ENCODE measurements around the gene TRPC1.

DNA sequence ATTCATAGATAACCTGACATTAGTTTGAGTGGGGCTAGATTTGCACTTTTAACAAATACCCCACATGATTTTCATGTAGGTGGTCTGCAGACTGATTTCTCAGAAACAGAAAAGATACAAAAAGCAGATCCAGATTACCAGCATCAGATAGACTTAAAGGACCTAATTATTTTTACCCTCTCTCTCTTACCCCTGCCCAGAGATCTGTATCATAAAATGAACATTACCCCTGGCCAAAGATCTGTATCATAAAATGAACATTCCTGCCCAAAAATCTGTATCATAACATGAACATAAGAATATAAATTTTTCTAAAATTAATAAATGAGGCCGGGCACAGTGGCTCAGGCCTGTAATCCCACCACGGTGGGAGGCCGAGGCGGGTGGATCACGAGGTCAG is 14.6 kb upstream of the TRPC1 start:
- TF ChIP-seq, protein P1, sequence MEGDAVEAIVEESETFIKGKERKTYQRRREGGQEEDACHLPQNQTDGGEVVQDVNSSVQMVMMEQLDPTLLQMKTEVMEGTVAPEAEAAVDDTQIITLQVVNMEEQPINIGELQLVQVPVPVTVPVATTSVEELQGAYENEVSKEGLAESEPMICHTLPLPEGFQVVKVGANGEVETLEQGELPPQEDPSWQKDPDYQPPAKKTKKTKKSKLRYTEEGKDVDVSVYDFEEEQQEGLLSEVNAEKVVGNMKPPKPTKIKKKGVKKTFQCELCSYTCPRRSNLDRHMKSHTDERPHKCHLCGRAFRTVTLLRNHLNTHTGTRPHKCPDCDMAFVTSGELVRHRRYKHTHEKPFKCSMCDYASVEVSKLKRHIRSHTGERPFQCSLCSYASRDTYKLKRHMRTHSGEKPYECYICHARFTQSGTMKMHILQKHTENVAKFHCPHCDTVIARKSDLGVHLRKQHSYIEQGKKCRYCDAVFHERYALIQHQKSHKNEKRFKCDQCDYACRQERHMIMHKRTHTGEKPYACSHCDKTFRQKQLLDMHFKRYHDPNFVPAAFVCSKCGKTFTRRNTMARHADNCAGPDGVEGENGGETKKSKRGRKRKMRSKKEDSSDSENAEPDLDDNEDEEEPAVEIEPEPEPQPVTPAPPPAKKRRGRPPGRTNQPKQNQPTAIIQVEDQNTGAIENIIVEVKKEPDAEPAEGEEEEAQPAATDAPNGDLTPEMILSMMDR (conservative IDR thresholded peaks at IDR 0.05): no peak
- TF ChIP-seq ZFX (IDR thresholded peaks at IDR 0.05): no peak
